Peyer's patch (tissue), 4 donors: ENCODE measurements around the gene PAM.

Source experiments
- POLR2A ChIP-seq, 2 donors: fragments of 450-650 bp; IDR thresholded peaks; one replicate each; pipeline ENCODE4 v1.5.1; 2017; ENCODE audit warnings: antibody characterized with exemption in 2 of 2, mild to moderate bottlenecking in 2 of 2, moderate library complexity in 2 of 2
- TF ChIP-seq, protein P1 (sequence below), 6 experiments: fragments of 450-650 bp in 4 of 6; fragments of 200-600 bp in 2 of 6; sonication (generic) in 1 of 6; IDR thresholded peaks; one replicate each; pipeline ENCODE4 v1.5.1; 2017 to 2019; ENCODE audit warnings: antibody characterized with exemption in 6 of 6, mild to moderate bottlenecking in 3 of 6, moderate library complexity in 1 of 6

DNA sequence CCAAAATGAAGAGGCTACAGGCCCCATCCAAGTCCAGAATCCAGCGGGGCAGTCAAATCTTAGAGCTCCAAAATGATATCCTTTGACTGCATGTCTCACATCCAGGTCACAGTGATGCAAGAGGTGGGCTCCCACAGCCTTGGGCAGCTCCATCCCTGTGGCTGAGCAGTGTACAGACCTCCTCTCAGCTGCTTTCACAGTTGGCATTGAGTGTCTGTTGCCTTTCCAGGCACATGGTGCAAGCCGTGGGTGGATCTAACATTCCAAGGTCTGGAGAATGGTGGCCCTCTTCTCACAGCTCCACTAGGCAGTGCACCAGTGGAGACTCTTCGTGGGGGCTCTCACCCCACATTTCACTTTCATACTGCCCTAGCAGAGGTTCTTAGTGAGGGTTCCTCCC lies 244.1 kb downstream of the PAM start:
- TF ChIP-seq, protein P1, sequence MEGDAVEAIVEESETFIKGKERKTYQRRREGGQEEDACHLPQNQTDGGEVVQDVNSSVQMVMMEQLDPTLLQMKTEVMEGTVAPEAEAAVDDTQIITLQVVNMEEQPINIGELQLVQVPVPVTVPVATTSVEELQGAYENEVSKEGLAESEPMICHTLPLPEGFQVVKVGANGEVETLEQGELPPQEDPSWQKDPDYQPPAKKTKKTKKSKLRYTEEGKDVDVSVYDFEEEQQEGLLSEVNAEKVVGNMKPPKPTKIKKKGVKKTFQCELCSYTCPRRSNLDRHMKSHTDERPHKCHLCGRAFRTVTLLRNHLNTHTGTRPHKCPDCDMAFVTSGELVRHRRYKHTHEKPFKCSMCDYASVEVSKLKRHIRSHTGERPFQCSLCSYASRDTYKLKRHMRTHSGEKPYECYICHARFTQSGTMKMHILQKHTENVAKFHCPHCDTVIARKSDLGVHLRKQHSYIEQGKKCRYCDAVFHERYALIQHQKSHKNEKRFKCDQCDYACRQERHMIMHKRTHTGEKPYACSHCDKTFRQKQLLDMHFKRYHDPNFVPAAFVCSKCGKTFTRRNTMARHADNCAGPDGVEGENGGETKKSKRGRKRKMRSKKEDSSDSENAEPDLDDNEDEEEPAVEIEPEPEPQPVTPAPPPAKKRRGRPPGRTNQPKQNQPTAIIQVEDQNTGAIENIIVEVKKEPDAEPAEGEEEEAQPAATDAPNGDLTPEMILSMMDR (IDR thresholded peaks at IDR 0.05): no peak
- no peak for TF ChIP-seq POLR2A (IDR thresholded peaks at IDR 0.05)
